SK-N-MC (cell line): ENCODE data around the gene P2RY2.
"Not testable (repeated sequence)": the region's sequence is repeated elsewhere in the genome, so short reads cannot be mapped to it uniquely, and the experiment has no call there.

ENCODE experiments used
- DNase-seq: peaks from one replicate; pipeline ENCODE4 v3.0.0-alpha.2; 2011; ENCODE audit warnings: low read depth, low spot score
- H3K27ac ChIP-seq: fragments of 200-600 bp; sonication (generic); 2 replicates; pipeline ENCODE4 v1.5.1; 2016; ENCODE audit warnings: mixed run types
- H3K36me3 ChIP-seq: fragments of 200-600 bp; sonication (generic); 2 replicates; pipeline ENCODE4 v1.6.1; 2017; ENCODE audit warnings: antibody characterized with exemption, low read length, mixed read lengths; ENCODE audit not compliant: insufficient read depth
- H3K4me3 ChIP-seq: fragments of 200-600 bp; sonication (generic); 2 replicates; pipeline ENCODE4 v1.5.1; 2016
- H3K9ac ChIP-seq: fragments of 200-600 bp; sonication (generic); 2 replicates; pipeline ENCODE4 v1.8.0; 2017; ENCODE audit warnings: mixed run types, mixed read lengths; ENCODE audit not compliant: insufficient read length
- H3K9me3 ChIP-seq: fragments of 200-600 bp; sonication (generic); 2 replicates; pipeline ENCODE4 v1.6.1; 2017; ENCODE audit warnings: low read depth, mild to moderate bottlenecking, antibody characterized with exemption, low read length, moderate library complexity, mixed read lengths
- EZH2 ChIP-seq: fragments of 200-600 bp; sonication (generic); IDR thresholded peaks from one replicate; pipeline ENCODE4 v1.6.1; 2017; ENCODE audit warnings: antibody characterized with exemption
- FOXP2 ChIP-seq: optimal IDR thresholded peaks from 2 replicates; pipeline ENCODE3; 2011; ENCODE audit warnings: mild to moderate bottlenecking, moderate library complexity; ENCODE audit not compliant: insufficient read depth; ENCODE audit errors: extremely low read length, control extremely low read depth
- POLR2AphosphoS5 ChIP-seq: IDR thresholded peaks from 2 replicates; pipeline ENCODE4 v1.6.1; 2012; ENCODE audit warnings: mild to moderate bottlenecking, low read depth, low read length, borderline replicate concordance

P2RY2 gene

DNA sequence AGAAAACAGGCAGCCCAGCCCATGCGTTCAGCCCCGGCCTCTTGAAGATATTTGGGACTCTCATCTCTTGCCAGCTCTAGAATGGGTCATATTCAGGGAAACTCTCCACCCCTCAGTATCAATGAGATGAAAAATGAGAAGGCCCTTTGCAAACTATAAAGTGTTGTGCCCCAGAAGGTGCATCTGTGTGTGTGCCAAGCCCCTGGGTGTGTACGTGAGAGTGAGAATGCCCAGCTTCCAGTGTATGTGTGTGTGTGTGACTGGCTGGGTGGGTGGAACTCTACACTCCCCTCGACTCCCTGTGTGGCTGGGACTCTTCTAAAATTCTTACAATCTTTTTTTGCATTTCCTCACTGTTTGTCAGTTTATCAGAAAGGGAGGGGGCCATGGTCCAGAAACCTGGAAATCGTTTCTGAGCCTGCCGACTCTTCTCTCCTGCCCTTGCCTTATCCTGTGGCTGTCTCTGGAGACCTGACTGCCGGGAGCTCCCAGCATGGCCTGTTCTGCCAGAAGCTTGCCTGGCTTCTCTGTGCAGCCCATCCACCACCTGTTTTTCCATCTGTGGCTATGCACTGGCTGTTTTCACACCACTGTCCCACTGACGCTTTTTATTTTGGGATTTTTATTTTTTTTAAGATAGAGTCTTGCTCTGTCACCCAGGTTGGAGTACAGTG lies 55.3 kb downstream of the P2RY2 start:
- TF ChIP-seq POLR2AphosphoS5 = no peak
- no peak for TF ChIP-seq EZH2
- TF ChIP-seq FOXP2 = no peak
- Histone ChIP-seq H3K9me3 (no peaks in the 10 kb centered on the region), H3K4me3 (no peak overlapping the region), H3K36me3 (no peaks in the 10 kb centered on the region), H3K27ac (no peak overlapping the region), H3K9ac (no peak overlapping the region)
- DNase-seq = no peak

DNA sequence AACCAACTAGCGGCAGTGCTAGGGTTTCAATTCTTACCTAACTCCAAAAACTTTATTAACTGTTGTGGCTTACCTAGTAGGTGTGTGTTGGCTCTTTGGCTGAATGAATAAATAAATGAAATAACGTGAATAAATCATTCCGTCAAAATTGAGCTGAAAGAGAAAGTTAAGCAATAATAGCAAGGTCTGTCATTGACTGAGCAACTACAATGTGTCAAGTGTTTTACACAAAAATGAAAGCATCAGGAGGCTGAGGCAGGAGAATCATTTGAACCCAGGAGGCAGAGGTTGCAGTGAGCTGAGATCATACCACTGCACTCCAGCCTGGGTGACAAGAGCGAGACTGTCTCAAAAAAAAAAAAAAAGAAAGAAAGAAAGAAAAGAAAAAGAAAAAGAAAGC lies 56.1 kb downstream of the P2RY2 start:
- H3K27ac ChIP-seq, H3K9ac ChIP-seq, H3K9me3 ChIP-seq, H3K4me3 ChIP-seq, H3K36me3 ChIP-seq, DNase-seq: not testable (repeated sequence)

DNA sequence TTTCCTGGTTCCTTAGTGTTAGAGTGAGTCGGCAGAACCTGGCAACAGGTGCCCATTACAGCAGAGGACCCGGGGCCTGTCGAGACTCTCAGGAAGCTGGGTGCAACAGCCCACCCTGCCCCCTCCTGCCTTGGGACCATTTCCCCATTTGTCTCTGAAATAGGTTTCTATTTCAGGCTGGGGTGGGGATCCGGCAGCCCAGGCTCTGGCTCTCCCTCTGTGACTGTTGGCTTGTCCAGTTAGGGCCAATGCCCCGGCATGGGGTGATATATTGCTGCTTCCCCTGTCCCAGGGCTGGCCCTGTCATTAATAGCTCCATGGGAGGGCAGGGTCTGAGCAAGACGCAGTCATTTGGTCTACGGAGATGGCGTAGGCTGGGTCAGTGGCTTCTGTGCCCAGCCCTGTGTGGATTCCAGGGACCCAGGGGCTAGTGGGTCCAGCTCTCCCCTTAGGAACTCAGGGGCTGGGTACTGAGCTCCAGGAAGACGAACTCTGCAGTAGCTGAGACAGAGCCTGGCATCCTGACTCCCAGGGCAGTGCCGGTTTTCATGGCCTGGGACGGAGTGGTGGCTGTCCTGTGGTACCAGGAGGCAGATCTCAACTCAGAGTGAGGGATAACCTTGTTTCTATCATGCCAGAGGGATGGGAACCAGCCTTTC lies 56.8 kb downstream of the P2RY2 start:
- H3K9ac ChIP-seq = no peak overlapping the region
- TF ChIP-seq FOXP2 (no peak), EZH2 (no peak), POLR2AphosphoS5 (no peak)
- DNase-seq = no peak
- H3K4me3 ChIP-seq = no peak overlapping the region
- no peaks in the 10 kb centered on the region for H3K9me3 ChIP-seq
- no peak overlapping the region for H3K27ac ChIP-seq
- no peaks in the 10 kb centered on the region for H3K36me3 ChIP-seq

DNA sequence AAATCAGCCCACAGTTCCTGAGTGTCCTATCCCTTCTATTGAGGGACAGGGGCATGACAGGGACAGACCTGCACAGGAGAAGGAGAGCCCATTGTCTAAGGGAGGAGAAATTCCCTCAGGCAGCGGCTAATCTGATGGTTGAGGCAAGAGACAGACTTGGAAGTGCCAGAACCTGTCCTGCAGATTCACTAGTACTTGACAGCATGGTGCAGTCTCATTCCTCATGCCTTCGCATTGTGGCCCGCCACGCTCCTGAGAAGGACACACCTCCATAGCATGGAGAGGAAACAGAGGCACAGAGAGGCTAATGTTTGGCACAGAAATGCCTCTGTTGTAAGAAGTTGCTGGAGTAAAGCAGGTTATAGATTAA lies 57.3 kb downstream of the P2RY2 start:
- Histone ChIP-seq H3K9ac (no peak overlapping the region), H3K4me3 (no peak overlapping the region)
- TF ChIP-seq EZH2 (no peak), FOXP2 (no peak), POLR2AphosphoS5 (no peak)

DNA sequence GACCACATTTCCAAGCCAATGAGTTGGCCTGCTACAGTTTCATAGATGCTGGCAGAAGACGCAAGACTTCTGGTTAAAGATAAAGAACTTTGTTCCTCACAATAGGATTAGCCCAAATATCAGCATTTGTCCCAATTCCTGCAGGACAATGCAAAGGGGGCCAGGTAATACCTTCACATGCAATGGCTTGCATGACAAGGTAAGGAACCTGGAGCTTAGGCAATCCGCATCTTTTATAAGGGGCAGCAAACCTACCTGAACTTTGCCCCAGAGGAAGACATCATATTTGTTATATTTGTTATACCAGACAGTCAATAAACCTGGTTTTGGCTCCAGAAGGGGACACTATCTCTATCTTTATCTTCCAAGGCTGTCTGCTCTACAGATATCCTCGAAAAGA lies 59.4 kb downstream of the P2RY2 start:
- DNase-seq = no peak
- H3K4me3 ChIP-seq = no peak overlapping the region
- no peaks in the 10 kb centered on the region for H3K36me3 ChIP-seq
- TF ChIP-seq POLR2AphosphoS5 (no peak), FOXP2 (no peak), EZH2 (no peak)
- H3K9me3 ChIP-seq = no peaks in the 10 kb centered on the region
- no peak overlapping the region for H3K27ac ChIP-seq
- H3K9ac ChIP-seq = no peak overlapping the region

More for the DNA sequence above, 57.3 kb downstream of the P2RY2 start:
- no peaks in the 10 kb centered on the region for H3K9me3 ChIP-seq
- DNase-seq = no peak
- H3K27ac ChIP-seq = no peak overlapping the region
- H3K36me3 ChIP-seq = no peaks in the 10 kb centered on the region

DNA sequence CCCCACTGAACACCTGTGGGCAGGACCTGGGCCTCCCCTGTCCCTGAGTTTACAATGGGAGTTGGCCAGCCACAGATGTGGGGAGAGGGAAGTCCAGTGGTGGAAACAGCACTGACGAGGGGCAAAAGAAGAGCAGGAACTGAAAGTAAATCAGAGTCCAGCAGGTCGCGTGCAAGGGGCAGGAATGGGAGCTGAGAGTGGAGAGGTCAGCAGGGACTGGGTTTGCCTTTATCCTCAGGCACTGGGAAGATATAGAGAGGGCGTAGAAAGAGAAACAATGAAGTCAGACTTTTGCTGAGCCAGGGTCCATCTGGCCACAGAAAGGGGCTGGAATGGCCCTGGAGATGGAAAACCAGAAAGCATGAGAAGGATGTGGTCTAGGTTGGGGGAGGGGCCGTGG lies 62.5 kb downstream of the P2RY2 start:
- no peak overlapping the region for H3K4me3 ChIP-seq
- no peak overlapping the region for H3K9ac ChIP-seq
- H3K36me3 ChIP-seq = no peaks in the 10 kb centered on the region

DNA sequence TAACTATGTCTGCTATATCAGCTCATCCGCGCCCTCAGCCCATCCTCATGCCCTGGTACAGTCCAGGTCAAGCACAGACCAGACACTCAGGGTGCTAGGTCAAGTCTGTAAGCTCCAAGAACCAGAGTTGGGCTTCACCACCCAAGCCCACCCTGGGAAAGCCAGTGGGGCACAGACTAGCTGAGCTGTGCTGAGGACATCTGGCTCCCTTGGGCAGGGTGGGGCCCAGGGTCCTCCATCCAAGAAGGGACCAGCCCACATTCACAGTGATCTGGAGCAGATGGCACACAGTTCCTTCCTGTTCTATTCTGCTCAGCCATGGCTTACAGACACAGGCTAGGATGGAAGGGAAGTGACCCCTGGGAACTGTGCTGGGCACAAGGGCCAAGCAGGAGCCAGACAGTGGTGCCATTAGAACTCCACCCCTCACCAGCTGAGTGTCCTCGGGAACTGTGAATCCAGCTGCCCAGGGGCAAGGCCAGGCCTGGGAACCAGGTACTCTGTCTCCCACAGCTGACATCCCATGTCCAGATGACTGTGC lies 63.2 kb downstream of the P2RY2 start:
- no peak overlapping the region for H3K4me3 ChIP-seq

More for the DNA sequence above, 62.5 kb downstream of the P2RY2 start:
- no peaks in the 10 kb centered on the region for H3K9me3 ChIP-seq
- no peak for DNase-seq
- H3K27ac ChIP-seq = no peak overlapping the region
- TF ChIP-seq EZH2 = no peak
- no peak for TF ChIP-seq FOXP2
- TF ChIP-seq POLR2AphosphoS5 = no peak

DNA sequence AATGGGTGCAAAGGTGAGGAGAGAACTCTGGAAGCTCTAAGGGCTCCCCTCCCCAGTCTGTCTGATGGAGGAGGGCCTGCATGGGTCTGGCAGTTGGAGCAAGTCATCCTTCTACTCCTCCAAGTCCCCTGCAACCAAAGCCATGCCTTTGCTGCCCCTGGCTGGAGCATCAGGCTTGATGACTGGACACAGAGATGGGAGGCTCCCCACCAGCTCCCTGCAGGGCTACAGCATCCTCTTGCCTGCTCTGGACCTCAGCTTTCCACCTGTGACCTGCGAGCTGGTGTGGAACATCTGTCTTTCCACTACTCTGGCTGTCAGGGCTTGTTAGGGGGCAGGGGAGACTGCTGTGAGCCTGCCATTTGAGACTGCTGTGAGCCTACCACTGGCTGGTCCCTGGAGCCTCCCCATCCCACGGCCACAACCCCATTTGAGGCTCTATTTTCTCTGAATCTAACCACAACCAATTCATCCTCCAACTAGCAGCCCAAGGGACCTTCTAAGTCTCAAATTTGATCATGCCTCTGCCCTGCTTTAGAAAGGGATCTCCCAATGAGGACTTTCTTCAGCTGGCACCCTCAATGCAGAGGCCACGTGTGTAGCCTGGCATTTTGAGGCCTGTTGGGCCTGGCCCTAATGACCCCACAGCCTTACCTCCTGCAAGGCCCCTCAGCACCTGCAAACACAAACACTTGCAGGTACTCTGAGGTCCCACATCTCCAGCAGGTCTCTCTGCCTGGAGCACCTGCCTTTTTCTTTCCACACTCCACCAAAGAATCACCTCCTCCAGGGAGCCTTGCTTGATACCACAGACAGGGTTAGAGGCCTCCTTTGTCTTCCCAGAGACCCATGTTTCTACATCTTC lies 63.9 kb downstream of the P2RY2 start:
- no peak for DNase-seq
- no peak overlapping the region for H3K27ac ChIP-seq
- no peak overlapping the region for H3K4me3 ChIP-seq
- no peaks in the 10 kb centered on the region for H3K36me3 ChIP-seq
- no peaks in the 10 kb centered on the region for H3K9me3 ChIP-seq
- no peak for TF ChIP-seq FOXP2
- no peak for TF ChIP-seq POLR2AphosphoS5
- no peak for TF ChIP-seq EZH2
- no peak overlapping the region for H3K9ac ChIP-seq

More for the DNA sequence above, 63.2 kb downstream of the P2RY2 start:
- H3K36me3 ChIP-seq = no peaks in the 10 kb centered on the region
- H3K27ac ChIP-seq = no peak overlapping the region
- TF ChIP-seq POLR2AphosphoS5 (no peak), FOXP2 (no peak), EZH2 (no peak)
- no peaks in the 10 kb centered on the region for H3K9me3 ChIP-seq
- no peak for DNase-seq
- no peak overlapping the region for H3K9ac ChIP-seq
